Peyer's patch (tissue), 4 donors: ENCODE results near the gene KLK7. TPM values are rescaled to one million over a fixed set of nuclear protein-coding genes. Genes with fewer than 3 reads are reported as not detected.

ENCODE experiments used
- DNase-seq, 3 donors: peaks; one replicate each; pipeline ENCODE4 v3.0.0-alpha.2; 2017 to 2019
- H3K27ac ChIP-seq, 4 donors: fragments of 200-600 bp; sonication (generic); one replicate each; pipeline ENCODE4 v1.5.1; 2016 to 2019
- H3K27me3 ChIP-seq, 2 donors: fragments of 200-600 bp; sonication (generic); one replicate each; pipeline ENCODE4 v1.5.1; 2019
- H3K36me3 ChIP-seq, 3 donors: fragments of 200-600 bp; sonication (generic); one replicate each; pipeline ENCODE4 v1.5.1; 2016 to 2019
- H3K4me1 ChIP-seq, 4 donors: fragments of 200-600 bp; sonication (generic); one replicate each; pipeline ENCODE4 v1.5.1; 2016 to 2019
- H3K4me3 ChIP-seq, 4 donors: fragments of 200-600 bp; sonication (generic); 1 replicate in 3 of 4; 2 replicates in 1 of 4; pipeline ENCODE4 v1.5.1; 2016 to 2019; ENCODE audit warnings: mild to moderate bottlenecking in 1 of 4
- H3K9me3 ChIP-seq, 4 donors: fragments of 200-600 bp; sonication (generic); one replicate each; pipeline ENCODE4 v1.5.1; 2016 to 2019; ENCODE audit warnings: mild to moderate bottlenecking in 1 of 4
- CTCF ChIP-seq, 6 experiments: fragments of 450-650 bp in 4 of 6; fragments of 200-600 bp in 2 of 6; sonication (generic) in 1 of 6; IDR thresholded peaks; one replicate each; pipeline ENCODE4 v1.5.1; 2017 to 2019; ENCODE audit warnings: antibody characterized with exemption in 6 of 6, mild to moderate bottlenecking in 3 of 6, moderate library complexity in 1 of 6
- POLR2A ChIP-seq, 2 donors: fragments of 450-650 bp; IDR thresholded peaks; one replicate each; pipeline ENCODE4 v1.5.1; 2017; ENCODE audit warnings: antibody characterized with exemption in 2 of 2, mild to moderate bottlenecking in 2 of 2, moderate library complexity in 2 of 2
- total RNA-seq, 4 donors: library from RNA; depleted of rRNA; stranded (reverse); fragments of >200 nt; gene quantifications; one replicate each; pipeline ENCODE4 v1.1.0, GENCODE V29; 2016

Gene KLK7
- total RNA-seq, 4 donors from 2014 or later, result 1.2 to 9.9 TPM; not detected in 2

DNA sequence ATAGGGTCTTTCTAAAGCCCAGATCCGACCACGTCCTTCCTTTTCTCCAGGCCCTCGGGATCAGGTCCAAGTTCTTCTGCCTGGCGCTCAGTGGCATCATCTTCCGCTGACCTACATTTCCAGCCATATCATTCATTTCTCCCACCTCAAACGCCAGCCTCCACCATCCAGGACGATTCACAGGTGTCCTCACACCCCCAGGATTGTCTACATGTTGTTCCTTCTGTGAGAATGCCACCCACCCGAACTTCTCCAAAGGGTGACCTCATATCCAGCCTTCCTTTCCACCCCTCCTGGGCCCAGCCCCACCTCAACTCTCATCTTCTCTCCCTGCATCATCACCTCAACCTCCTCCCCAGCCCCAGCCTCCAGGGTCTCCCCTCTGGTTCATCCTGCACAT lies 26.1 kb downstream of the KLK7 start:
- H3K36me3 ChIP-seq, result no peaks in the 10 kb centered on the region
- DNase-seq, result no peak
- no peak overlapping the region for H3K4me3 ChIP-seq
- H3K27me3 ChIP-seq, result no peaks in the 10 kb centered on the region
- TF ChIP-seq CTCF (IDR thresholded peaks at IDR 0.05), result no peak
- TF ChIP-seq POLR2A (IDR thresholded peaks at IDR 0.05), result no peak
- no peaks in the 10 kb centered on the region for H3K4me1 ChIP-seq
- no peaks in the 10 kb centered on the region for H3K9me3 ChIP-seq
- no peak overlapping the region for H3K27ac ChIP-seq

- Histone ChIP-seq H3K4me1 (no peaks in the 10 kb centered on the region), H3K27me3 (no peaks in the 10 kb centered on the region), H3K36me3 (no peaks in the 10 kb centered on the region), H3K4me3 (no peak within 1 kb of the TSS), H3K9me3 (no peaks in the 10 kb centered on the region), H3K27ac (no peak within 1 kb of the TSS)
- no peak for DNase-seq
- TF ChIP-seq CTCF (IDR thresholded peaks at IDR 0.05) (no peak), POLR2A (IDR thresholded peaks at IDR 0.05) (no peak)
Measured at GRCh38 chr19:50952910-50953309, 30.8 kb downstream of the KLK7 start, which contains the start of gene KLK5. Gene KLK5, minus strand, starts transcription at chr19:50953038. Its CDS starts 381 bp downstream, at chr19:50952657.

- no peaks in the 10 kb centered on the region for H3K4me1 ChIP-seq
- no peak overlapping the region for H3K4me3 ChIP-seq
- H3K9me3 ChIP-seq, result no peaks in the 10 kb centered on the region
- H3K36me3 ChIP-seq, result no peaks in the 10 kb centered on the region
- H3K27me3 ChIP-seq, result no peaks in the 10 kb centered on the region
- no peak overlapping the region for H3K27ac ChIP-seq
- no peak for DNase-seq
- no peak for TF ChIP-seq POLR2A (IDR thresholded peaks at IDR 0.05)
- TF ChIP-seq CTCF (IDR thresholded peaks at IDR 0.05), result no peak
Measured at GRCh38 chr19:50949861-50950260, 33.9 kb downstream of the KLK7 start.

DNA sequence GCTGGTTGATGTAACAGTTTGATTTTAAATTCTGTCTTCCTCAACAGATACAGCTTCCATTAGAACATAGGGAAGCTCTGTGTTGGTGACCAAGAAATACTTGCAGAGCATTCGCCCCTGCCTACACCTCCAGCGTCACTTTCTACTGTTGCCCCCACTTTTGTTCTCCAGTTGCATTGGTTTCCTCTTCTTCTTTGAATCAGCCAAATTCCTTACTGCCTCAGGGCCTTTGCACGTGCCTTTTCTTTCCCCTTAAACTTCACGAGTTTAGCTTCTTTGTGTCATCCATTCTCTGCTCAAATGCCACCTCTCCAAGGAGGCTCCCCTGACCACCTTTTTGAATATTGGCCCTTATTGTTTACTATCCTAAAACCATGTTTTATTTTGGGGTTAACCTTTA lies 36.6 kb downstream of the KLK7 start:
- H3K36me3 ChIP-seq, result no peaks in the 10 kb centered on the region
- no peaks in the 10 kb centered on the region for H3K27me3 ChIP-seq
- no peak overlapping the region for H3K4me3 ChIP-seq
- H3K4me1 ChIP-seq, result no peaks in the 10 kb centered on the region
- H3K27ac ChIP-seq, result no peak overlapping the region
- no peaks in the 10 kb centered on the region for H3K9me3 ChIP-seq
- no peak for TF ChIP-seq CTCF (IDR thresholded peaks at IDR 0.05)
- DNase-seq, result no peak

DNA sequence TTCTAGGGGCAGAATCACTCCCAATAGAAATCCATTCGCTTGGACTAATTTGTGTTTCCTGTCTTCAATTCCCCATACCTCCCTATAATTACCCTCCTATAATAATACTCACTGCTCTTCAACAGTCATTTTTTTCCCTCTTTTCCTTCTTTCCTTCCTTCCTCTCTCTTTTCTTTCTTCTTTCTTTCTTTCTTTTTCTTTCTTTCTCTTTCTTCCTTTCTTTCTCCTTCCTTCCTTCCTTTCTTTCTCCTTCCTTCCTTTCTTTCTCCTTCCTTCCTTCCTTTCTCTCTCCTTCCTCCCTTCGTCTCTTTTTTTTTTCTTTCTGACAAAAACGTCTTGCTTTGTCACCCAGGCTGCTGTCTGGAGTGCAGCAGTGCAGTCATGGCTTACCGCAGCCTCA lies 38.9 kb downstream of the KLK7 start:
- no peak for DNase-seq
- TF ChIP-seq POLR2A (IDR thresholded peaks at IDR 0.05) (no peak), CTCF (IDR thresholded peaks at IDR 0.05) (no peak)
- H3K4me1 ChIP-seq, result no peaks in the 10 kb centered on the region
- no peaks in the 10 kb centered on the region for H3K9me3 ChIP-seq
- no peak overlapping the region for H3K4me3 ChIP-seq
- H3K27me3 ChIP-seq, result no peaks in the 10 kb centered on the region
- no peaks in the 10 kb centered on the region for H3K36me3 ChIP-seq
- no peak overlapping the region for H3K27ac ChIP-seq
